NCI-H1694 treated with DMSO at 0.1 percent for 48 hours (cell line): ENCODE data around the gene SLC4A2.

Experiments used
- DNase-seq: peaks from one replicate; lab custom pipeline; 2025; lab: John Stamatoyannopoulos, UW

SLC4A2 gene

GRCh38 chr7:151116603-151117440 lies 57.4 kb downstream of the SLC4A2 start:
- DNase-seq: no peak

- DNase-seq: no peak
These were observed 58.2 kb downstream of the SLC4A2 start for GRCh38 chr7:151117565-151117964.

GRCh38 chr7:151118108-151119054 lies 59.0 kb downstream of the SLC4A2 start:
- DNase-seq: no peak

GRCh38 chr7:151119055-151119415 lies 59.6 kb downstream of the SLC4A2 start:
- DNase-seq: no peak

- no peak for DNase-seq
These were observed 60.5 kb downstream of the SLC4A2 start for GRCh38 chr7:151119902-151120301.

- no peak for DNase-seq
These were observed 61.5 kb downstream of the SLC4A2 start for GRCh38 chr7:151120896-151121295.

- DNase-seq: no peak
These were observed 62.2 kb downstream of the SLC4A2 start for GRCh38 chr7:151121380-151122170.

- no peak for DNase-seq
These were observed 62.9 kb downstream of the SLC4A2 start for GRCh38 chr7:151122276-151122675.

GRCh38 chr7:151122796-151123157 lies 63.4 kb downstream of the SLC4A2 start:
- no peak for DNase-seq

- no peak for DNase-seq
These were observed 63.9 kb downstream of the SLC4A2 start for GRCh38 chr7:151123158-151123821.

GRCh38 chr7:151123822-151124464 lies 64.6 kb downstream of the SLC4A2 start:
- peak; percentile 66 for DNase-seq

- no peak for DNase-seq
These were observed 65.1 kb downstream of the SLC4A2 start for GRCh38 chr7:151124481-151124880.

- no peak for DNase-seq
These were observed 65.6 kb downstream of the SLC4A2 start for GRCh38 chr7:151124899-151125399.

- DNase-seq: no peak
These were observed 66.1 kb downstream of the SLC4A2 start for GRCh38 chr7:151125470-151125845.

GRCh38 chr7:151125846-151126481 lies 66.6 kb downstream of the SLC4A2 start:
- DNase-seq: no peak
